Keratinocyte (primary cell): ENCODE measurements around the gene ATP4A.

Source experiments
- EZH2 ChIP-seq: IDR thresholded peaks from one replicate; pipeline ENCODE4 v1.6.1; 2012; ENCODE audit warnings: inconsistent platforms, mild to moderate bottlenecking, low read length, moderate library complexity
- TF ChIP-seq, protein P1 (sequence below), 3 experiments: IDR thresholded peaks in 1 of 3; conservative IDR thresholded peaks in 1 of 3; optimal IDR thresholded peaks in 1 of 3; 2 replicates in 2 of 3; 3 replicates in 1 of 3; pipeline versions ENCODE3 to v1.5.1; 2011; ENCODE audit warnings: low read length in 3 of 3, mild to moderate bottlenecking in 3 of 3, moderate library complexity in 2 of 3, control low read depth in 1 of 3, inconsistent platforms in 1 of 3; ENCODE audit not compliant: insufficient read depth in 2 of 3; ENCODE audit errors: extremely low read depth in 1 of 3

DNA sequence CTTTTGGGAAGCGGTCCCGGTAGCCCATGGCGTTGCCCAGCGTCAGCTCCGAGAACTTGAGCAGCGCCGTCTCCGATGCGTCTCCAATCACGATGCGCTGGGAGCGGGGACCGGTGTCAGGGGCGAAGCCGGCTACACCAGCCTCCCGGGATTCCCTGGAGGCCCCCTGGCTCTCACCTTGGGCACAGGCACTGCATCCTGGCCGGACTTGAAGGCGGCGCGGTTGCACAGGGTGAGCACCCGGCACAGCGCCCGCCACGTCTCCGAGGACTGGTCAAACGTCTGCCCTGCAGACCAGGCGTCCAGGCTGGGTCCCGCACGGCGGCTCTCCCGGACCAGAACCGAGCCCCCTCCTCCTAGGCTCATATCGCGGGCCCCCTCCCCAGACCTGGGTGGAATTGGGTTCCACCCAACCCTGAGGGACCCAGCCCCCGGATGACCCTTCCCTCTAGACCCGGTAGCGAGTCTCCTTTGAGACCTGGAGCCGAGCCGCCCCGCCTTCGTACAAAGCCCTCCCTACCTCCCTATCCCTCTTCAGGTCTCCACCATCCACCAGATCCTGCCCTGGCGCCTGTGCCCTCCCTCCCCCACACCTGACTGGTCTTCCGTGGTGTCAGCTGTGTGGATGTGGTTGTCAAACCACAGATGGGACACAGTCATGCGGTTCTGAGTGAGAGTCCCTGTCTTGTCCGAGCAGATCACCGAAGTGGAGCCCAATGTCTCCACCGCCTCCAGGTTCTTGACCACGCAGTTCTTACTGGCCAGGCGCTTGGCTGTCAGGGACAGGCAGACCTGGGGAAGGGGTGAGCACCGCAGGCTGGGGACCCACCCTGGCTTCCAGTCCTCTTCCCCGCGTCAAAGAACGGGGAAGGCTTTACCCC is 4.8 kb downstream of the ATP4A start:
- TF ChIP-seq, protein P1, sequence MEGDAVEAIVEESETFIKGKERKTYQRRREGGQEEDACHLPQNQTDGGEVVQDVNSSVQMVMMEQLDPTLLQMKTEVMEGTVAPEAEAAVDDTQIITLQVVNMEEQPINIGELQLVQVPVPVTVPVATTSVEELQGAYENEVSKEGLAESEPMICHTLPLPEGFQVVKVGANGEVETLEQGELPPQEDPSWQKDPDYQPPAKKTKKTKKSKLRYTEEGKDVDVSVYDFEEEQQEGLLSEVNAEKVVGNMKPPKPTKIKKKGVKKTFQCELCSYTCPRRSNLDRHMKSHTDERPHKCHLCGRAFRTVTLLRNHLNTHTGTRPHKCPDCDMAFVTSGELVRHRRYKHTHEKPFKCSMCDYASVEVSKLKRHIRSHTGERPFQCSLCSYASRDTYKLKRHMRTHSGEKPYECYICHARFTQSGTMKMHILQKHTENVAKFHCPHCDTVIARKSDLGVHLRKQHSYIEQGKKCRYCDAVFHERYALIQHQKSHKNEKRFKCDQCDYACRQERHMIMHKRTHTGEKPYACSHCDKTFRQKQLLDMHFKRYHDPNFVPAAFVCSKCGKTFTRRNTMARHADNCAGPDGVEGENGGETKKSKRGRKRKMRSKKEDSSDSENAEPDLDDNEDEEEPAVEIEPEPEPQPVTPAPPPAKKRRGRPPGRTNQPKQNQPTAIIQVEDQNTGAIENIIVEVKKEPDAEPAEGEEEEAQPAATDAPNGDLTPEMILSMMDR (optimal IDR thresholded peaks at IDR 0.05 in 1 of 3, IDR thresholded peaks at IDR 0.05 in 1 of 3, conservative IDR thresholded peaks at IDR 0.05 in 1 of 3; ENCODE audit: extremely low read depth in 1 of 3, insufficient read depth in 2 of 3, low read length in 3 of 3), result no peak
- no peak for TF ChIP-seq EZH2
